HepG2 (cell line): Measurements from ENCODE around the gene TPBGL. TPM values are rescaled to one million over a fixed set of nuclear protein-coding genes. Genes with fewer than 3 reads are reported as not detected.

Experiments
- ETV5 ChIP-seq: IDR thresholded peaks from 2 replicates; pipeline ENCODE4 v1.6.1; 2018; ENCODE audit warnings: missing biosample characterization, missing genetic modification reagents, inconsistent platforms, borderline replicate concordance
- HES4 ChIP-seq: sonication (generic); formaldehyde crosslinking; IDR thresholded peaks from 2 replicates; pipeline ENCODE4 v1.9.0; 2021; ENCODE audit warnings: mild to moderate bottlenecking, missing genetic modification reagents, borderline replicate concordance
- MED13 ChIP-seq: sonication (generic); formaldehyde crosslinking; IDR thresholded peaks from 2 replicates; pipeline ENCODE4 v1.5.0; 2020; ENCODE audit warnings: missing genetic modification reagents
- NCOA5 ChIP-seq: sonication (generic); formaldehyde crosslinking; IDR thresholded peaks from 2 replicates; pipeline ENCODE4 v1.4.0; 2020; ENCODE audit warnings: missing genetic modification reagents
- NR2F1 ChIP-seq, 2 experiments: fragments of 450-650 bp in 1 of 2; formaldehyde crosslinking in 1 of 2; IDR thresholded peaks; 2 replicates each; pipeline versions ENCODE4 v1.5.0 to v1.6.1; 2016 to 2020; ENCODE audit warnings: mild to moderate bottlenecking in 1 of 2, missing compliant biosample characterization in 1 of 2, missing genetic modification reagents in 1 of 2, moderate library complexity in 1 of 2
- POLR2A ChIP-seq, 2 experiments: IDR thresholded peaks; 2 replicates each; pipeline ENCODE4 v1.6.1; 2011; ENCODE audit warnings: low read depth in 2 of 2, low read length in 2 of 2, mild to moderate bottlenecking in 1 of 2, moderate library complexity in 1 of 2; ENCODE audit not compliant: insufficient read depth in 1 of 2
- RFXAP ChIP-seq: sonication (generic); formaldehyde crosslinking; IDR thresholded peaks from 2 replicates; pipeline ENCODE4 v1.4.0; 2020; ENCODE audit warnings: missing genetic modification reagents, borderline replicate concordance
- ZFP36L1 ChIP-seq: sonication (generic); formaldehyde crosslinking; IDR thresholded peaks from 2 replicates; pipeline ENCODE4 v1.8.0; 2022; ENCODE audit warnings: mild to moderate bottlenecking, missing genetic modification reagents, moderate library complexity
- ZNF34 ChIP-seq: sonication (generic); formaldehyde crosslinking; IDR thresholded peaks from 2 replicates; pipeline ENCODE4 v1.4.0; 2020; ENCODE audit warnings: mild to moderate bottlenecking, missing genetic modification reagents, borderline replicate concordance
- ZNF556 ChIP-seq: sonication (generic); formaldehyde crosslinking; IDR thresholded peaks from 2 replicates; pipeline ENCODE4 v1.4.0; 2020; ENCODE audit warnings: mild to moderate bottlenecking, missing genetic modification reagents, borderline replicate concordance
- polyA plus RNA-seq, 8 experiments: library from polyadenylated mRNA; depleted of rRNA in 3 of 8; stranded (reverse) in 7 of 8; unstranded in 1 of 8; fragments of >200 nt; fragmentation: Illumina TruSeq in 4 of 8; extraction: Trizol in 4 of 8; gene quantifications; 2 replicates each; pipeline versions ENCODE4 v1.2.1 to v1.2.3, GENCODE V29; 2011 to 2016; ENCODE audit warnings: low read depth in 4 of 8, missing spikeins in 1 of 8, mixed read lengths in 1 of 8; ENCODE audit not compliant: insufficient read depth in 1 of 8
- total RNA-seq, 5 experiments: library from RNA; depleted of rRNA; stranded (reverse); fragments of >200 nt; fragmentation: Illumina TruSeq; extraction: Trizol; gene quantifications; 2 replicates each; pipeline ENCODE4 v1.2.3, GENCODE V29; 2016; ENCODE audit warnings: low read depth in 1 of 5
- TF ChIP-seq, protein P1 (sequence below): sonication (generic); formaldehyde crosslinking; IDR thresholded peaks from 2 replicates; pipeline ENCODE4 v1.8.0; 2022; ENCODE audit warnings: missing genetic modification reagents, mild to moderate bottlenecking, moderate library complexity, borderline replicate concordance
- TF ChIP-seq, protein P2 (sequence below): sonication (generic); formaldehyde crosslinking; IDR thresholded peaks from 2 replicates; pipeline ENCODE4 v1.5.1; 2020; ENCODE audit warnings: mild to moderate bottlenecking, missing genetic modification reagents, moderate library complexity
- TF ChIP-seq, protein P3 (sequence below): sonication (generic); formaldehyde crosslinking; IDR thresholded peaks from 2 replicates; pipeline ENCODE4 v1.5.0; 2020; ENCODE audit warnings: mild to moderate bottlenecking, missing genetic modification reagents, borderline replicate concordance
- TF ChIP-seq, protein P4 (sequence below): conservative IDR thresholded peaks from 2 replicates; pipeline ENCODE4 v1.6.1; 2018; ENCODE audit warnings: missing genetic modification reagents
- TF ChIP-seq, protein P5 (sequence below): sonication (generic); formaldehyde crosslinking; IDR thresholded peaks from 2 replicates; pipeline ENCODE4 v1.8.1; 2023; ENCODE audit warnings: mild to moderate bottlenecking, inconsistent platforms, moderate library complexity, missing genetic modification reagents, borderline replicate concordance

TPBGL gene
- total and polyA plus RNA-seq, 2 of the 13 experiments (the other 11 are each of a cell fraction or from before 2014, with no cell fraction given), result not detected

DNA sequence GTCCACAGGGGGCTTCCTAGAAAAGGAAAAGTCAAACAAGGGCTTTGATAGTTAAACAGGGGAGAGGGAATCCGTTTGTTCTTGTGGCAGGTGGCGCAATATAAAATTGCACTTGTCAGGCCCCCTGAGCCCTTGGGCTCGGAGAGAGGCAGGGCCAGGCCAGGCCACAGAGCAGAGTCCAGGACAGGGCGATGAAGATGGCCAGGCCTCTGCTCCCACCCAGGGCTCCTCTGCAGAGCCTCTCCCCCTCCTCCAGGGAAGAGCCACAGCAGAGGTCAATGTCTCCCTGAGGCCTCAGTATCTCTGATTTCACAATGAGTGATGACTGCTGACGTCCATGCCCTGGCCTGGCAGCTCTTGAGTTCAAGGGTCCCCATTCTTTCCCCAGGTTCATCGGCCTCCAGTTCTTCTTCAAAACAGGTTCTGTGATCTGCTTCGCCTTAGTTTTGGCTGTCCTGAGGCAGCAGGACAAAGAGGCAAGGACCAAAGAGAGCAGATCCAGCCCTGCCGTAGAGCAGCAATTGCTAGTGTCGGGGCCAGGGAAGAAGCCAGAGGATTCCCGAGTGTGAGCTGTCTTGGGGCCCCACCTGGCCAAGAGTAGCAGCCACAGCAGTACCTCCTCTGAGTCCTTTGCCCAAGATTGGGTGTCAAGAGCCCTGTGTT, 36.4 kb upstream of the TPBGL start (continued):
- TF ChIP-seq, protein P1, sequence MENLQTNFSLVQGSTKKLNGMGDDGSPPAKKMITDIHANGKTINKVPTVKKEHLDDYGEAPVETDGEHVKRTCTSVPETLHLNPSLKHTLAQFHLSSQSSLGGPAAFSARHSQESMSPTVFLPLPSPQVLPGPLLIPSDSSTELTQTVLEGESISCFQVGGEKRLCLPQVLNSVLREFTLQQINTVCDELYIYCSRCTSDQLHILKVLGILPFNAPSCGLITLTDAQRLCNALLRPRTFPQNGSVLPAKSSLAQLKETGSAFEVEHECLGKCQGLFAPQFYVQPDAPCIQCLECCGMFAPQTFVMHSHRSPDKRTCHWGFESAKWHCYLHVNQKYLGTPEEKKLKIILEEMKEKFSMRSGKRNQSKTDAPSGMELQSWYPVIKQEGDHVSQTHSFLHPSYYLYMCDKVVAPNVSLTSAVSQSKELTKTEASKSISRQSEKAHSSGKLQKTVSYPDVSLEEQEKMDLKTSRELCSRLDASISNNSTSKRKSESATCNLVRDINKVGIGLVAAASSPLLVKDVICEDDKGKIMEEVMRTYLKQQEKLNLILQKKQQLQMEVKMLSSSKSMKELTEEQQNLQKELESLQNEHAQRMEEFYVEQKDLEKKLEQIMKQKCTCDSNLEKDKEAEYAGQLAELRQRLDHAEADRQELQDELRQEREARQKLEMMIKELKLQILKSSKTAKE (CRISPR knock-in tag), result no peak
- TF ChIP-seq RFXAP (CRISPR knock-in tag), result no peak; the same call in 1 of the 2 replicates
- no peak; the same call in 1 of the 2 replicates for TF ChIP-seq ZNF556 (CRISPR knock-in tag)
- no peak; the same call in 1 of the 2 replicates for TF ChIP-seq ETV5 (CRISPR knock-in tag)
- TF ChIP-seq ZFP36L1, result no peak
- no peak for TF ChIP-seq NCOA5 (CRISPR knock-in tag)
- no peak for TF ChIP-seq POLR2A (IDR thresholded peaks at IDR 0.05; ENCODE audit: insufficient read depth in 1 of 2, low read depth in 2 of 2, low read length in 2 of 2)
- peak; percentile 43; the same call in 1 of the 2 replicates for TF ChIP-seq MED13
- TF ChIP-seq, protein P2, sequence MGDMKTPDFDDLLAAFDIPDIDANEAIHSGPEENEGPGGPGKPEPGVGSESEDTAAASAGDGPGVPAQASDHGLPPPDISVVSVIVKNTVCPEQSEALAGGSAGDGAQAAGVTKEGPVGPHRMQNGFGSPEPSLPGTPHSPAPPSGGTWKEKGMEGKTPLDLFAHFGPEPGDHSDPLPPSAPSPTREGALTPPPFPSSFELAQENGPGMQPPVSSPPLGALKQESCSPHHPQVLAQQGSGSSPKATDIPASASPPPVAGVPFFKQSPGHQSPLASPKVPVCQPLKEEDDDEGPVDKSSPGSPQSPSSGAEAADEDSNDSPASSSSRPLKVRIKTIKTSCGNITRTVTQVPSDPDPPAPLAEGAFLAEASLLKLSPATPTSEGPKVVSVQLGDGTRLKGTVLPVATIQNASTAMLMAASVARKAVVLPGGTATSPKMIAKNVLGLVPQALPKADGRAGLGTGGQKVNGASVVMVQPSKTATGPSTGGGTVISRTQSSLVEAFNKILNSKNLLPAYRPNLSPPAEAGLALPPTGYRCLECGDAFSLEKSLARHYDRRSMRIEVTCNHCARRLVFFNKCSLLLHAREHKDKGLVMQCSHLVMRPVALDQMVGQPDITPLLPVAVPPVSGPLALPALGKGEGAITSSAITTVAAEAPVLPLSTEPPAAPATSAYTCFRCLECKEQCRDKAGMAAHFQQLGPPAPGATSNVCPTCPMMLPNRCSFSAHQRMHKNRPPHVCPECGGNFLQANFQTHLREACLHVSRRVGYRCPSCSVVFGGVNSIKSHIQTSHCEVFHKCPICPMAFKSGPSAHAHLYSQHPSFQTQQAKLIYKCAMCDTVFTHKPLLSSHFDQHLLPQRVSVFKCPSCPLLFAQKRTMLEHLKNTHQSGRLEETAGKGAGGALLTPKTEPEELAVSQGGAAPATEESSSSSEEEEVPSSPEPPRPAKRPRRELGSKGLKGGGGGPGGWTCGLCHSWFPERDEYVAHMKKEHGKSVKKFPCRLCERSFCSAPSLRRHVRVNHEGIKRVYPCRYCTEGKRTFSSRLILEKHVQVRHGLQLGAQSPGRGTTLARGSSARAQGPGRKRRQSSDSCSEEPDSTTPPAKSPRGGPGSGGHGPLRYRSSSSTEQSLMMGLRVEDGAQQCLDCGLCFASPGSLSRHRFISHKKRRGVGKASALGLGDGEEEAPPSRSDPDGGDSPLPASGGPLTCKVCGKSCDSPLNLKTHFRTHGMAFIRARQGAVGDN (CRISPR knock-in tag), result peak; percentile 86
- TF ChIP-seq, protein P3, sequence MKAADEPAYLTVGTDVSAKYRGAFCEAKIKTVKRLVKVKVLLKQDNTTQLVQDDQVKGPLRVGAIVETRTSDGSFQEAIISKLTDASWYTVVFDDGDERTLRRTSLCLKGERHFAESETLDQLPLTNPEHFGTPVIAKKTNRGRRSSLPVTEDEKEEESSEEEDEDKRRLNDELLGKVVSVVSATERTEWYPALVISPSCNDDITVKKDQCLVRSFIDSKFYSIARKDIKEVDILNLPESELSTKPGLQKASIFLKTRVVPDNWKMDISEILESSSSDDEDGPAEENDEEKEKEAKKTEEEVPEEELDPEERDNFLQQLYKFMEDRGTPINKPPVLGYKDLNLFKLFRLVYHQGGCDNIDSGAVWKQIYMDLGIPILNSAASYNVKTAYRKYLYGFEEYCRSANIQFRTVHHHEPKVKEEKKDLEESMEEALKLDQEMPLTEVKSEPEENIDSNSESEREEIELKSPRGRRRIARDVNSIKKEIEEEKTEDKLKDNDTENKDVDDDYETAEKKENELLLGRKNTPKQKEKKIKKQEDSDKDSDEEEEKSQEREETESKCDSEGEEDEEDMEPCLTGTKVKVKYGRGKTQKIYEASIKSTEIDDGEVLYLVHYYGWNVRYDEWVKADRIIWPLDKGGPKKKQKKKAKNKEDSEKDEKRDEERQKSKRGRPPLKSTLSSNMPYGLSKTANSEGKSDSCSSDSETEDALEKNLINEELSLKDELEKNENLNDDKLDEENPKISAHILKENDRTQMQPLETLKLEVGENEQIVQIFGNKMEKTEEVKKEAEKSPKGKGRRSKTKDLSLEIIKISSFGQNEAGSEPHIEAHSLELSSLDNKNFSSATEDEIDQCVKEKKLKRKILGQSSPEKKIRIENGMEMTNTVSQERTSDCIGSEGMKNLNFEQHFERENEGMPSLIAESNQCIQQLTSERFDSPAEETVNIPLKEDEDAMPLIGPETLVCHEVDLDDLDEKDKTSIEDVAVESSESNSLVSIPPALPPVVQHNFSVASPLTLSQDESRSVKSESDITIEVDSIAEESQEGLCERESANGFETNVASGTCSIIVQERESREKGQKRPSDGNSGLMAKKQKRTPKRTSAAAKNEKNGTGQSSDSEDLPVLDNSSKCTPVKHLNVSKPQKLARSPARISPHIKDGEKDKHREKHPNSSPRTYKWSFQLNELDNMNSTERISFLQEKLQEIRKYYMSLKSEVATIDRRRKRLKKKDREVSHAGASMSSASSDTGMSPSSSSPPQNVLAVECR (CRISPR knock-in tag), result peak; percentile 37; the same call in 1 of the 2 replicates
- TF ChIP-seq HES4 (CRISPR knock-in tag), result no peak
- no peak for TF ChIP-seq ZNF34 (CRISPR knock-in tag)
- TF ChIP-seq NR2F1 (CRISPR knock-in tag; IDR thresholded peaks at IDR 0.05), result peak; percentile 51 to 73
- TF ChIP-seq, protein P4, sequence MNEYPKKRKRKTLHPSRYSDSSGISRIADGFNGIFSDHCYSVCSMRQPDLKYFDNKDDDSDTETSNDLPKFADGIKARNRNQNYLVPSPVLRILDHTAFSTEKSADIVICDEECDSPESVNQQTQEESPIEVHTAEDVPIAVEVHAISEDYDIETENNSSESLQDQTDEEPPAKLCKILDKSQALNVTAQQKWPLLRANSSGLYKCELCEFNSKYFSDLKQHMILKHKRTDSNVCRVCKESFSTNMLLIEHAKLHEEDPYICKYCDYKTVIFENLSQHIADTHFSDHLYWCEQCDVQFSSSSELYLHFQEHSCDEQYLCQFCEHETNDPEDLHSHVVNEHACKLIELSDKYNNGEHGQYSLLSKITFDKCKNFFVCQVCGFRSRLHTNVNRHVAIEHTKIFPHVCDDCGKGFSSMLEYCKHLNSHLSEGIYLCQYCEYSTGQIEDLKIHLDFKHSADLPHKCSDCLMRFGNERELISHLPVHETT (CRISPR knock-in tag), result no peak
- TF ChIP-seq, protein P5, sequence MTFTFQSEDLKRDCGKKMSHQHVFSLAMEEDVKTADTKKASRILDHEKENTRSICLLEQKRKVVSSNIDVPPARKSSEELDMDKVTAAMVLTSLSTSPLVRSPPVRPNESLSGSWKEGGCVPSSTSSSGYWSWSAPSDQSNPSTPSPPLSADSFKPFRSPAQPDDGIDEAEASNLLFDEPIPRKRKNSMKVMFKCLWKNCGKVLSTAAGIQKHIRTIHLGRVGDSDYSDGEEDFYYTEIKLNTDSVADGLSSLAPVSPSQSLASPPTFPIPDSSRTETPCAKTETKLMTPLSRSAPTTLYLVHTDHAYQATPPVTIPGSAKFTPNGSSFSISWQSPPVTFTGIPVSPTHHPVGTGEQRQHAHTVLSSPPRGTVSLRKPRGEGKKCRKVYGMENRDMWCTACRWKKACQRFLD (CRISPR knock-in tag), result no peak
